CD4-positive, alpha-beta T cell treated with Interleukin-15 for 4 hours (primary cell): ENCODE data around the gene SIRT1.
"Not testable (repeated sequence)": the region's sequence is repeated elsewhere in the genome, so short reads cannot be mapped to it uniquely, and the experiment has no call there.

ENCODE experiments used
- DNase-seq: peaks from one replicate; pipeline ENCODE4 v3.0.0-alpha.2; 2020; ENCODE audit warnings: low spot score

Gene SIRT1

GRCh38 chr10:67965456-67965855 is 81.0 kb downstream of the SIRT1 start:
- no peak for DNase-seq

DNA sequence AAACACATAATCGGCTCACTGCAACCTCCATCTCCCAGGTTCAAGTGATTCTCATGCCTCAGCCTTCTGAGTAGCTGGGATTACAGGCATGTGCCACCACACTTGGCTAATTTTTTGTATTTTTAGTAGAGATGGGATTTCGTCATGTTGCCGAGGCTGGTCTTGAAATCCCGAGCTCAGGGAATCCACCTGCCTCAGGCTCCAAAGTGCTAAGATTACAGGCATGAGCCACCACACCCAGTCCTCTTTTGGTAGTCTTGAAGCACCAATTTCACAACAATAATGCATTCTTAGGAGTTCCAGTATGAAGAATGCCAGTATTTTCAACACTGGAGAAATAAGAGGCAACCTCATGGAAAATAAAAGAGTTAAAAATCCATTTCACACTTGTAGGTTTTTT is 81.6 kb downstream of the SIRT1 start:
- not testable (repeated sequence) for DNase-seq
